ENCODE results near the gene COPB1.

GRCh38 chr11:14446701-14447169 lies 52.9 kb downstream of the COPB1 start:
- TF ChIP-seq, protein P1, sequence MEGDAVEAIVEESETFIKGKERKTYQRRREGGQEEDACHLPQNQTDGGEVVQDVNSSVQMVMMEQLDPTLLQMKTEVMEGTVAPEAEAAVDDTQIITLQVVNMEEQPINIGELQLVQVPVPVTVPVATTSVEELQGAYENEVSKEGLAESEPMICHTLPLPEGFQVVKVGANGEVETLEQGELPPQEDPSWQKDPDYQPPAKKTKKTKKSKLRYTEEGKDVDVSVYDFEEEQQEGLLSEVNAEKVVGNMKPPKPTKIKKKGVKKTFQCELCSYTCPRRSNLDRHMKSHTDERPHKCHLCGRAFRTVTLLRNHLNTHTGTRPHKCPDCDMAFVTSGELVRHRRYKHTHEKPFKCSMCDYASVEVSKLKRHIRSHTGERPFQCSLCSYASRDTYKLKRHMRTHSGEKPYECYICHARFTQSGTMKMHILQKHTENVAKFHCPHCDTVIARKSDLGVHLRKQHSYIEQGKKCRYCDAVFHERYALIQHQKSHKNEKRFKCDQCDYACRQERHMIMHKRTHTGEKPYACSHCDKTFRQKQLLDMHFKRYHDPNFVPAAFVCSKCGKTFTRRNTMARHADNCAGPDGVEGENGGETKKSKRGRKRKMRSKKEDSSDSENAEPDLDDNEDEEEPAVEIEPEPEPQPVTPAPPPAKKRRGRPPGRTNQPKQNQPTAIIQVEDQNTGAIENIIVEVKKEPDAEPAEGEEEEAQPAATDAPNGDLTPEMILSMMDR (IDR thresholded peaks at IDR 0.05), result no peak
- TF ChIP-seq POLR2A (IDR thresholded peaks at IDR 0.05), result no peak
